ENCODE results near the gene CCDC27. TPM values are rescaled to one million over a fixed set of nuclear protein-coding genes. Genes with fewer than 3 reads are reported as not detected.

Gene CCDC27
- total and polyA plus RNA-seq, 4 donors: not detected

DNA sequence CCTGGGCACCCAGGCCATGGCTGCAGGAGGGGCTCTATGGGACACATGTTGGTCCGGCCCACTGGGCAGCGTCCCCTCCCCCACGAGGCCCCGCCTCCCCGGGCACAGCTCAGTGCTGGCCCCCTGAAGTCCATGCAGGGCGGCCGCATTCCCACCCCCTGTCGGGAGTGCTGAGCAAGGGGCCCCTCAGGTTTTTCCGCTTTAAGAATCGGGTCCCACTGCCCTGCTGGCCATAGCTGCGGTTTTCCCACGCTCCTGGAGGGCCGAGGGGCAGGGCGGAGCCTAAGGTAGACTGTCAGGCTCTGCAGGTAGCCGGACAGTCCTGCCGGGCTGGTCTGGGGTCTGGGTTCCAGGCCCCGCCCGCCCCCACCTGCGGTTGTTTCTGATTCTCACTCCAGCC lies 43.5 kb upstream of the CCDC27 start:
- Histone ChIP-seq H3K4me3 (ENCODE audit: low read length in 2 of 2) (no peak overlapping the region), H3K27me3 (ENCODE audit: control insufficient read depth in 1 of 2, insufficient read depth in 2 of 2, low read length in 1 of 2) (no peaks in the 10 kb centered on the region), H3K9me3 (ENCODE audit: control insufficient read depth, low read length) (no peaks in the 10 kb centered on the region), H3K27ac (ENCODE audit: low read depth in 1 of 2, low read length in 2 of 2) (no peak overlapping the region), H3K36me3 (ENCODE audit: control insufficient read depth in 1 of 2, insufficient read depth in 2 of 2, low read length in 1 of 2) (no peaks in the 10 kb centered on the region), H3K4me1 (ENCODE audit: control insufficient read depth in 1 of 2, insufficient read depth in 2 of 2, low read length in 2 of 2) (no peaks in the 10 kb centered on the region)
- DNase-seq: no peak
- 37 to 38% methylated on average over 15 to 19 of the region's 19 CpGs for WGBS, 2 donors
- ATAC-seq (ENCODE audit: low FRiP score): no peak
- intact Hi-C loops (cut with DNase I): no loop called here

DNA sequence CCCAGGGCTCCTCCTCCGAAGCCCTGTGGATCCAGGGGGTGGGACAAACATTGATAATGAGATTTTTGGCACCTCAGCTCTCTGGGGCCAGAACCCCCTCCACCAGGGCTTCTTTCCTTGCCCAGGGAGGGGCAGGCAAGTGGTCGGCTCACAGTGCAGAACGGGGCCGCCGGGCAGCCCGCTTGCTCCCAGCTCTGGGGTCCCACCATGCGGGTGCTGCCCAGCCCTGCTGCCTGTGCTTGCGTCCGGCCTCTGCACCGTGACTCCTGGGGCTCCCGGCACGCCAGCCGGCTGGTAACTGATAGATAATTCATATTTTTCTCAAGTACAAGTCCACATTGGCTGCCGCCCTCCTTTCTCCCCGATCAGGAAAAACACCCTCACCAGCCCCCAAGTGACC lies 42.0 kb upstream of the CCDC27 start:
- intact Hi-C loops (cut with DNase I): no loop called here
- Histone ChIP-seq H3K4me1 (ENCODE audit: control insufficient read depth in 1 of 2, insufficient read depth in 2 of 2, low read length in 2 of 2) (no peaks in the 10 kb centered on the region), H3K27ac (ENCODE audit: low read depth in 1 of 2, low read length in 2 of 2) (no peak overlapping the region), H3K36me3 (ENCODE audit: control insufficient read depth in 1 of 2, insufficient read depth in 2 of 2, low read length in 1 of 2) (no peaks in the 10 kb centered on the region), H3K27me3 (ENCODE audit: control insufficient read depth in 1 of 2, insufficient read depth in 2 of 2, low read length in 1 of 2) (no peaks in the 10 kb centered on the region), H3K9me3 (ENCODE audit: control insufficient read depth, low read length) (no peaks in the 10 kb centered on the region), H3K4me3 (ENCODE audit: low read length in 2 of 2) (no peak overlapping the region)
- DNase-seq (no peak), ATAC-seq (ENCODE audit: low FRiP score) (no peak)
- 95% methylated on average over 10 to 15 of the region's 15 CpGs for WGBS, 2 donors

DNA sequence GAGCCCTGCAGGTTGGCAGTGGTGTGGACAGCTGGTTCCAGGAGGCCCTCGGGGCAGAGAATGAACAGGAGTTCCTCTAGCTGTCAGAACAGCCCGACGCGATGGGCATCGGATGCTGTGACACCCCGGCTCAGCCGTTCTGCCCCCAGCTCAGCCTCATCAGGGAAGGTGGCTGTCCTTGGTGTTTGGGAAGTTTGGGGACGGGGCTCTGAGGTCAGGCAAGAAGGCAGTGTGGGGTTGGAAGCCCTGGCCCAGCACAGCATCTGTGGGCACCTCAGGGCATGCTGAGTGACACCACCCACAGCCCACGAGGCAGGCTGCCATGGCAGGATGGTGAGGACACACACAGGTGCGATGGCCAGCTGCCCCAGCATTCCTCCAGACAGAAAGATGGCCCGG lies 40.9 kb upstream of the CCDC27 start:
- Histone ChIP-seq H3K4me1 (ENCODE audit: control insufficient read depth in 1 of 2, insufficient read depth in 2 of 2, low read length in 2 of 2) (no peaks in the 10 kb centered on the region), H3K27me3 (ENCODE audit: control insufficient read depth in 1 of 2, insufficient read depth in 2 of 2, low read length in 1 of 2) (no peaks in the 10 kb centered on the region), H3K4me3 (ENCODE audit: low read length in 2 of 2) (no peak overlapping the region), H3K36me3 (ENCODE audit: control insufficient read depth in 1 of 2, insufficient read depth in 2 of 2, low read length in 1 of 2) (no peaks in the 10 kb centered on the region), H3K27ac (ENCODE audit: low read depth in 1 of 2, low read length in 2 of 2) (no peak overlapping the region), H3K9me3 (ENCODE audit: control insufficient read depth, low read length) (no peaks in the 10 kb centered on the region)
- 85 to 86% methylated on average over 11 of the region's 11 CpGs for WGBS, 2 donors
- DNase-seq (no peak), ATAC-seq (ENCODE audit: low FRiP score) (no peak)
- intact Hi-C loops (cut with DNase I): no loop called here

DNA sequence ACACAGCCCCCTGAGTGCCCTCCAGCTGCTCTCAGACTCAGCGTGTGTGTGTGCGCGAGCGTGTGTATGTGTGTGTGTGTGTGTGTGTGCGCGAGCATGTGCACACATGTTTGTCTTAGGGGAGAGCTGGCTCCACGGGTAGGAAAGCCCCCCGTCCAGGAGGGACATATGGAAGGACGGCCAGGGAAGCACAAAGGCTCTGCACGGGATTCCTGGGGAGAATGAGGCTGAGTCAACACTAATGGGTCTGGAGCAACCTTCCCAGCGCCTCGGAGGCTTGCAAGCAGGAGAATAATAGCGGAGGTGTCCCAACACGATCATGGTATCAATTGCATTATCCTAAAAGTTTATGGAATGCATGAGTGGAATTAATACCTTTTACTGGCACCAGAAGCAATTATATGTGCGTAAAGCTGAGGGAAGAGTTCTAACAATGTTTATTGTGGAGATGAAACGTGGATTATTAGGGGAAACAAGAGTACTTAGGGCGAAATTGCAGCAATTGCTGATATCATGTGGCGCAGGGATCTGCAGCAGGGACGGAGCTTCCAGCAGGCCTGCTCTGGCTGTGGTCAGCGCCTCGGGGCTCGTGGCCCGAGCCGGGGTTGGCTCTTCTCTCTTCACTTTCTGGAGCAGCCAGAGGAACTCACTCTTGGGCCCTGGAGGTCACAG lies 40.3 kb upstream of the CCDC27 start:
- intact Hi-C loops (cut with DNase I): no loop called here
- no peaks in the 10 kb centered on the region for H3K4me1 ChIP-seq (ENCODE audit: control insufficient read depth in 1 of 2, insufficient read depth in 2 of 2, low read length in 2 of 2)
- ATAC-seq (ENCODE audit: low FRiP score): no peak
- no peaks in the 10 kb centered on the region for H3K9me3 ChIP-seq (ENCODE audit: control insufficient read depth, low read length)
- no peak for DNase-seq
- H3K36me3 ChIP-seq (ENCODE audit: control insufficient read depth in 1 of 2, insufficient read depth in 2 of 2, low read length in 1 of 2): no peaks in the 10 kb centered on the region
- WGBS, 2 donors: 81 to 86% methylated on average over 24 of the region's 24 CpGs
- no peak overlapping the region for H3K27ac ChIP-seq (ENCODE audit: low read depth in 1 of 2, low read length in 2 of 2)
- no peaks in the 10 kb centered on the region for H3K27me3 ChIP-seq (ENCODE audit: control insufficient read depth in 1 of 2, insufficient read depth in 2 of 2, low read length in 1 of 2)
- no peak overlapping the region for H3K4me3 ChIP-seq (ENCODE audit: low read length in 2 of 2)

DNA sequence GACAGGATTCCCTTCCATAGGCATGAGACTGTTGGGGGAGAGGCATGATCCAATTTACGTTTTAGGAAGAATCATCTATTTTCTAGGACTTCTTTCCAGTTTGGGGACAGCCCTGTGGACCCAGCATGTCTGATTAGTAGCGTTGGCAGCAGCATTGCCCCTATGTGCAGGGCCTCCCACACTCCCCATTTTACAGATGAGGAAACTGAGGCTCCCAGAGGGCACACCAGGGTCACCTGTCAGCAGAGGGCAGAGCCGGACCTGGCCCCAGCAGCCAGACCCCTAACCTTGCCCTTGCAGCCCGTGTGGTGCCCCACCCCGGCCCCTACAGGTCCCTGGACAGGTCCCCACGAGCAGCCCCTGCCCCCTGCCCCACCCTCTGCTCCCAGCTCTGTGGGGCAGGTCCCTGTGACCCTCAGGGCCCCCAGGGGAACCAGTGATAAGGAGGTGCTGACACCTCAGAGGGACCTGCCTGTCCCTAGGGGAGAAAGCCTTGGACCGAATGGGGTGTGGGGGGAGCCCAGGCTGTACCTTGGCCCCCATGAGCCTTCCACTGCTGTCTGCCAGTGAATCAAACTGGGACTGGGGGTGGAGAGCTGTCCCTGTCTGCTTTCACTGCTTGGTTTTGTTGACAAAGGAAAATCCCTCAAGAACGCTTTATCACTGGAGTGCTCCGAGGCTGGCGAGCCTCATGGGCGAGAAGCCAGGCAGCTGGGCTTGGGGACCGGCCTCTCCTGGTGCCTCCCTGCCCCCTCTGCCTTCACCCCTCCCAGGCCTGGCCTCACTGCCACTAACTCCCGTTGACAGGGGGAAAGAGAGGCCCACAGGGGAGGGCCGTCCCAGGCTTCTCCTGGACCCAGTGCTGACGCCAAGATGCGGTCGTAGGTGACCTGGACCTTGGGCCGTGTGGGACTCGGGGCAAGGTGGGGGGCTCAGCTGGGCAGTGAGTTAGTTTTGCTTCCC lies 39.4 kb upstream of the CCDC27 start:
- no peaks in the 10 kb centered on the region for H3K27me3 ChIP-seq (ENCODE audit: control insufficient read depth in 1 of 2, insufficient read depth in 2 of 2, low read length in 1 of 2)
- 46 to 50% methylated on average over 19 of the region's 19 CpGs for WGBS, 2 donors
- ATAC-seq (ENCODE audit: low FRiP score): no peak

DNA sequence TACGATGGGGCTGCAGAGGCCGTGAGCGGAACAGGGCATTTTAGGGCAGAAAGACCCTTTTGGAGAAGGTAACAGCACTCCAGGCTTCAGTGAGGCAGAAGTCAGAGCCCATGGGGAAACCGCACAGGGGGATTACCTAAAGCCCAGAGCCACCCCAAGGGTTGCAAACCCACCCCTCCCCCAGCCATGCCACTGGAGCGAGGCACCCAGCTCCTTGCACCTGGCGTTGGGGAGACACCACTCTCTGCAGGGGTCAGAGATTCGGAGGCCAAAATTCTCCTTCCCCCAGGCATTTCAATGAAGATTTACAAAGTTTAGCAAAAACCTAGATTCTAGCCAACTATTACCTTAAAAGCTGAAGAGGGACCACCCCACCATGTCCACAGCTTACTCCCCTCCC lies 38.4 kb upstream of the CCDC27 start:
- WGBS, 2 donors: 91 to 93% methylated on average over 7 of the region's 7 CpGs
- intact Hi-C loops (cut with DNase I): no loop called here

More for the DNA sequence above, 39.4 kb upstream of the CCDC27 start:
- no peak overlapping the region for H3K4me3 ChIP-seq (ENCODE audit: low read length in 2 of 2)
- DNase-seq: no peak
- no peaks in the 10 kb centered on the region for H3K4me1 ChIP-seq (ENCODE audit: control insufficient read depth in 1 of 2, insufficient read depth in 2 of 2, low read length in 2 of 2)
- no peak overlapping the region for H3K27ac ChIP-seq (ENCODE audit: low read depth in 1 of 2, low read length in 2 of 2)
- H3K9me3 ChIP-seq (ENCODE audit: control insufficient read depth, low read length): no peaks in the 10 kb centered on the region
- H3K36me3 ChIP-seq (ENCODE audit: control insufficient read depth in 1 of 2, insufficient read depth in 2 of 2, low read length in 1 of 2): no peaks in the 10 kb centered on the region
- intact Hi-C loops (cut with DNase I): no loop called here

DNA sequence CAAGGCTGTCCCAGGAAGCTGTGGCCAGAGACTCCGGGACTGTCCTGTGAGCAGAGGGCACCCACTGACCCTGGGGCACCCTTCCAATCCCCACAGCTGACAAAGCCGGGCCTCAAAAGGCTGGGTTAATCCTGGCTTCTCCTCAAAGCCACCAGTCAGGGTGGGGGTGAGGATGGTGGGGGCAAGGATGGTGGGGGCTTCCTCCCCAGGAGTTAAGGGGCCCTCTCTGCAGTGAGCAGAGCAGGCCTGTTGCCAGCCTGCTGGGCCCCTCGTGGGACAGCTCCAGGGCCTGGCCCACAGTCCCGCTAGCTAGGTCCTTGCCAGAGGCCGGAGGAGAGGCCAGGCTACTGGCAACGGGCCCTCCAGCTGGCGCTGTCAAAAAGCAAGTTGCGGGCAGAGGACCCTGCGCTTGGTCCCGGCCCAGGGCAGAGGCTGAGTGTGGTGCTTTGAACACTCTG lies 37.9 kb upstream of the CCDC27 start:
- H3K27ac ChIP-seq (ENCODE audit: low read depth in 1 of 2, low read length in 2 of 2): no peak overlapping the region
- H3K27me3 ChIP-seq (ENCODE audit: control insufficient read depth in 1 of 2, insufficient read depth in 2 of 2, low read length in 1 of 2): no peaks in the 10 kb centered on the region
- H3K36me3 ChIP-seq (ENCODE audit: control insufficient read depth in 1 of 2, insufficient read depth in 2 of 2, low read length in 1 of 2): no peaks in the 10 kb centered on the region
- ATAC-seq (ENCODE audit: low FRiP score) (no peak), DNase-seq (no peak)
- intact Hi-C loops (cut with DNase I): no loop called here
- 5 to 6% methylated on average over 10 of the region's 10 CpGs for WGBS, 2 donors
- H3K4me3 ChIP-seq (ENCODE audit: low read length in 2 of 2): no peak overlapping the region
- H3K9me3 ChIP-seq (ENCODE audit: control insufficient read depth, low read length): no peaks in the 10 kb centered on the region
- no peaks in the 10 kb centered on the region for H3K4me1 ChIP-seq (ENCODE audit: control insufficient read depth in 1 of 2, insufficient read depth in 2 of 2, low read length in 2 of 2)

More for the DNA sequence above, 38.4 kb upstream of the CCDC27 start:
- DNase-seq (no peak), ATAC-seq (ENCODE audit: low FRiP score) (no peak)
- Histone ChIP-seq H3K9me3 (ENCODE audit: control insufficient read depth, low read length) (no peaks in the 10 kb centered on the region), H3K36me3 (ENCODE audit: control insufficient read depth in 1 of 2, insufficient read depth in 2 of 2, low read length in 1 of 2) (no peaks in the 10 kb centered on the region), H3K4me1 (ENCODE audit: control insufficient read depth in 1 of 2, insufficient read depth in 2 of 2, low read length in 2 of 2) (no peaks in the 10 kb centered on the region), H3K27ac (ENCODE audit: low read depth in 1 of 2, low read length in 2 of 2) (no peak overlapping the region), H3K27me3 (ENCODE audit: control insufficient read depth in 1 of 2, insufficient read depth in 2 of 2, low read length in 1 of 2) (no peaks in the 10 kb centered on the region), H3K4me3 (ENCODE audit: low read length in 2 of 2) (no peak overlapping the region)

DNA sequence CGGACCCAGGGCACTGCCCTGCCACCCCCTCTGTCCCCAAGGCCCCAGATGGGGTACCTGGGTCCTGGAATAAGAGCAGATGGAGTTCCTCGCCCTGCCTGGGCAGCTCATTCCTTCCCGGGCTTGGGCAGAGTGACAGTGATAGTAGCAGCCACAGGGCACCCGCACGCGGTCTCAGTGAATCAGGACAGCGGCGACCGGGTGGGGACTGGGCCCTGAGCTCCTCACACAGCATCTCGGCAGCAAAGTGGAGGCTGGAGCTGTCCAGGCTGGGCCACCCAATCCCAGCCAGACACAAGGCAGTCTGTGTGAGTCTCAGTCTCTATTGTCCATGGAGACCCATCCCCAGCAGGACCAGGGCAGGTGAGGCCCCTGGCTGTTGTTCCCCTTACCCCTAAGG lies 37.4 kb upstream of the CCDC27 start:
- H3K4me1 ChIP-seq (ENCODE audit: control insufficient read depth in 1 of 2, insufficient read depth in 2 of 2, low read length in 2 of 2): no peaks in the 10 kb centered on the region
- 67 to 68% methylated on average over 9 to 10 of the region's 10 CpGs for WGBS, 2 donors
- no peaks in the 10 kb centered on the region for H3K27me3 ChIP-seq (ENCODE audit: control insufficient read depth in 1 of 2, insufficient read depth in 2 of 2, low read length in 1 of 2)
- no peaks in the 10 kb centered on the region for H3K9me3 ChIP-seq (ENCODE audit: control insufficient read depth, low read length)
- no peak overlapping the region for H3K4me3 ChIP-seq (ENCODE audit: low read length in 2 of 2)
- no peak overlapping the region for H3K27ac ChIP-seq (ENCODE audit: low read depth in 1 of 2, low read length in 2 of 2)
- H3K36me3 ChIP-seq (ENCODE audit: control insufficient read depth in 1 of 2, insufficient read depth in 2 of 2, low read length in 1 of 2): no peaks in the 10 kb centered on the region
- DNase-seq (no peak), ATAC-seq (ENCODE audit: low FRiP score) (no peak)
- intact Hi-C loops (cut with DNase I): no loop called here

DNA sequence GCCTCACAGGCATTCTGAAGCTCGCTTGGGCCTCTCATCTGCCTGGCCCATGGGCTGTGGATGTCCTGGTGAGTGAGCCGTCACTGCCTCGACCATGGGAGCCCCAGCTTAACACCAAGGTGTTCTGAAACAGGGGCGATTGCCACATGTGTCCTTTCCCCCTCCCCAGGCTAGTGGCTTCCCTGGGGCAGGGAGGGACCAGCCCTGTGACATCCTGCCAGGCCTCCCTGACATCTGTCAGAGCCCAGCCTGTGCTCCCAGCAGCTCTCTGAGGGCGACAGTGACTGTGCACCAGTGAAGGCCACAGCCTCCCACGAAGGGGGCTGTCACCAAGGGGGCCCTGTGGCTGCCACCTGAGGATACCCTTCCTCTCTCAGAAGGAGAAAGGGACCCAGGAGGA lies 35.9 kb upstream of the CCDC27 start:
- Histone ChIP-seq H3K36me3 (ENCODE audit: control insufficient read depth in 1 of 2, insufficient read depth in 2 of 2, low read length in 1 of 2) (no peaks in the 10 kb centered on the region), H3K27me3 (ENCODE audit: control insufficient read depth in 1 of 2, insufficient read depth in 2 of 2, low read length in 1 of 2) (no peaks in the 10 kb centered on the region), H3K27ac (ENCODE audit: low read depth in 1 of 2, low read length in 2 of 2) (no peak overlapping the region), H3K4me3 (ENCODE audit: low read length in 2 of 2) (no peak overlapping the region), H3K4me1 (ENCODE audit: control insufficient read depth in 1 of 2, insufficient read depth in 2 of 2, low read length in 2 of 2) (no peaks in the 10 kb centered on the region), H3K9me3 (ENCODE audit: control insufficient read depth, low read length) (no peaks in the 10 kb centered on the region)
- DNase-seq (no peak), ATAC-seq (ENCODE audit: low FRiP score) (no peak)
- 89 to 90% methylated on average over 6 of the region's 6 CpGs for WGBS, 2 donors
- intact Hi-C loops (cut with DNase I): no loop called here
